Peyer's patch (tissue), 4 donors: Measurements from ENCODE around the gene COL11A1. TPM values are rescaled to one million over a fixed set of nuclear protein-coding genes. Genes with fewer than 3 reads are reported as not detected.
"Not testable (repeated sequence)": the region's sequence is repeated elsewhere in the genome, so short reads cannot be mapped to it uniquely, and the experiment has no call there.

Source experiments
- DNase-seq, 3 donors: peaks; one replicate each; pipeline ENCODE4 v3.0.0-alpha.2; 2017 to 2019
- H3K27ac ChIP-seq, 4 donors: fragments of 200-600 bp; sonication (generic); one replicate each; pipeline ENCODE4 v1.5.1; 2016 to 2019
- H3K27me3 ChIP-seq, 2 donors: fragments of 200-600 bp; sonication (generic); one replicate each; pipeline ENCODE4 v1.5.1; 2019
- H3K36me3 ChIP-seq, 3 donors: fragments of 200-600 bp; sonication (generic); one replicate each; pipeline ENCODE4 v1.5.1; 2016 to 2019
- H3K4me1 ChIP-seq, 4 donors: fragments of 200-600 bp; sonication (generic); one replicate each; pipeline ENCODE4 v1.5.1; 2016 to 2019
- H3K4me3 ChIP-seq, 4 donors: fragments of 200-600 bp; sonication (generic); 1 replicate in 3 of 4; 2 replicates in 1 of 4; pipeline ENCODE4 v1.5.1; 2016 to 2019; ENCODE audit warnings: mild to moderate bottlenecking in 1 of 4
- H3K9me3 ChIP-seq, 4 donors: fragments of 200-600 bp; sonication (generic); one replicate each; pipeline ENCODE4 v1.5.1; 2016 to 2019; ENCODE audit warnings: mild to moderate bottlenecking in 1 of 4
- CTCF ChIP-seq, 6 experiments: fragments of 450-650 bp in 4 of 6; fragments of 200-600 bp in 2 of 6; sonication (generic) in 1 of 6; IDR thresholded peaks; one replicate each; pipeline ENCODE4 v1.5.1; 2017 to 2019; ENCODE audit warnings: antibody characterized with exemption in 6 of 6, mild to moderate bottlenecking in 3 of 6, moderate library complexity in 1 of 6
- POLR2A ChIP-seq, 2 donors: fragments of 450-650 bp; IDR thresholded peaks; one replicate each; pipeline ENCODE4 v1.5.1; 2017; ENCODE audit warnings: antibody characterized with exemption in 2 of 2, mild to moderate bottlenecking in 2 of 2, moderate library complexity in 2 of 2
- total RNA-seq, 4 donors: library from RNA; depleted of rRNA; stranded (reverse); fragments of >200 nt; gene quantifications; one replicate each; pipeline ENCODE4 v1.1.0, GENCODE V29; 2016

The COL11A1 gene
- total RNA-seq, 4 donors from 2014 or later = 0.28 TPM; not detected in 3

GRCh38 chr1:102952400-102952799, 155.9 kb downstream of the COL11A1 start:
- no peaks in the 10 kb centered on the region for H3K4me1 ChIP-seq
- no peak overlapping the region for H3K4me3 ChIP-seq
- H3K27me3 ChIP-seq = no peaks in the 10 kb centered on the region
- TF ChIP-seq POLR2A (IDR thresholded peaks at IDR 0.05) (no peak), CTCF (IDR thresholded peaks at IDR 0.05) (no peak)
- no peak for DNase-seq
- H3K9me3 ChIP-seq = no peaks in the 10 kb centered on the region
- H3K36me3 ChIP-seq = no peaks in the 10 kb centered on the region
- H3K27ac ChIP-seq = no peak overlapping the region

- no peak for DNase-seq
Observed at GRCh38 chr1:102942324-102942723, 166.0 kb downstream of the COL11A1 start.

GRCh38 chr1:102941366-102941947, 166.9 kb downstream of the COL11A1 start:
- Histone ChIP-seq H3K27ac (no peak overlapping the region), H3K4me3 (no peak overlapping the region), H3K27me3 (no peaks in the 10 kb centered on the region), H3K4me1 (no peaks in the 10 kb centered on the region), H3K36me3 (no peaks in the 10 kb centered on the region), H3K9me3 (no peaks in the 10 kb centered on the region)
- TF ChIP-seq POLR2A (IDR thresholded peaks at IDR 0.05) (no peak), CTCF (IDR thresholded peaks at IDR 0.05) (no peak)
- DNase-seq = no peak

More at GRCh38 chr1:102942324-102942723, 166.0 kb downstream of the COL11A1 start:
- Histone ChIP-seq H3K27ac (no peak overlapping the region), H3K9me3 (no peaks in the 10 kb centered on the region), H3K36me3 (no peaks in the 10 kb centered on the region), H3K27me3 (no peaks in the 10 kb centered on the region), H3K4me1 (no peaks in the 10 kb centered on the region), H3K4me3 (no peak overlapping the region)
- TF ChIP-seq CTCF (IDR thresholded peaks at IDR 0.05) (no peak), POLR2A (IDR thresholded peaks at IDR 0.05) (no peak)

- H3K4me1 ChIP-seq = no peaks in the 10 kb centered on the region
- no peak for DNase-seq
- no peaks in the 10 kb centered on the region for H3K9me3 ChIP-seq
- H3K27me3 ChIP-seq = no peaks in the 10 kb centered on the region
- no peaks in the 10 kb centered on the region for H3K36me3 ChIP-seq
- H3K4me3 ChIP-seq = no peak overlapping the region
- no peak for TF ChIP-seq CTCF (IDR thresholded peaks at IDR 0.05)
- TF ChIP-seq POLR2A (IDR thresholded peaks at IDR 0.05) = no peak
- no peak overlapping the region for H3K27ac ChIP-seq
Observed at GRCh38 chr1:102937401-102937800, 170.9 kb downstream of the COL11A1 start.

GRCh38 chr1:102933362-102933761, 175.0 kb downstream of the COL11A1 start:
- H3K36me3 ChIP-seq, H3K27ac ChIP-seq, H3K27me3 ChIP-seq, H3K4me1 ChIP-seq, H3K4me3 ChIP-seq, DNase-seq, H3K9me3 ChIP-seq: not testable (repeated sequence)

- Histone ChIP-seq H3K9me3 (no peaks in the 10 kb centered on the region), H3K27ac (no peak overlapping the region), H3K4me3 (no peak overlapping the region), H3K36me3 (no peaks in the 10 kb centered on the region), H3K4me1 (no peaks in the 10 kb centered on the region), H3K27me3 (no peaks in the 10 kb centered on the region)
- DNase-seq = no peak
- TF ChIP-seq CTCF (IDR thresholded peaks at IDR 0.05) (no peak), POLR2A (IDR thresholded peaks at IDR 0.05) (no peak)
Observed at GRCh38 chr1:102919659-102920058, 188.7 kb downstream of the COL11A1 start.
